ENCODE data around the gene PKD1.

- no peak for TF ChIP-seq CTCF (IDR thresholded peaks at IDR 0.05)
- TF ChIP-seq POLR2A (IDR thresholded peaks at IDR 0.05), result no peak
Observed at GRCh38 chr16:2071454-2072202, 64.1 kb downstream of the PKD1 start.
